NCI-H460 (cell line): ENCODE measurements around the gene FAM240A. TPM values are rescaled to one million over a fixed set of nuclear protein-coding genes. Genes with fewer than 3 reads are reported as not detected.

ENCODE experiments used
- DNase-seq: peaks from one replicate; pipeline ENCODE4 v3.0.0-alpha.2; 2016; ENCODE audit warnings: low read depth; ENCODE audit errors: extremely low read depth
- total RNA-seq: library from RNA; depleted of rRNA; stranded (reverse); fragments of >200 nt; shearing (Covaris generic); gene quantifications from 2 replicates; pipeline ENCODE4 v1.2.3, GENCODE V29; 2014

The FAM240A gene
- total RNA-seq, 1 experiment from 2014 or later = not detected

DNA sequence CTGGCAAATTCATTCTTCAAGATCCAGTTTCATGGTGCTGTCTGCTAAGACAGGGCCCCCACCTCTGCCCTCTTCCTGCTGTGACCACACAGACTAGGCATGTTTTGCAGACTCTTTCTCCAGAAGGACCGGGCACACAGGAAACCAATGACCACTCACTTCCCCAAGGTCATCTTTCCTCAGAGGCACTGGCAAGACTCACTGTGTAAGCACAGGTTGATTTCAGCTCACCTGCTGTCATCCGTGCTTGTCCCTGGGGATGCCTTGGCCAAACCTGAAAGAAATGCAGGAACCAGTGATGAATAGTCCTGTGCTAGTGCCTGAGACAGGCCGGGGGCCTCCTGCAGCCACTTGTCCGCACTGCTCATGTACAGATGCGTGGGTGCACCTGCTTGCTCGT, 47.7 kb downstream of the FAM240A start:
- DNase-seq = no peak

DNA sequence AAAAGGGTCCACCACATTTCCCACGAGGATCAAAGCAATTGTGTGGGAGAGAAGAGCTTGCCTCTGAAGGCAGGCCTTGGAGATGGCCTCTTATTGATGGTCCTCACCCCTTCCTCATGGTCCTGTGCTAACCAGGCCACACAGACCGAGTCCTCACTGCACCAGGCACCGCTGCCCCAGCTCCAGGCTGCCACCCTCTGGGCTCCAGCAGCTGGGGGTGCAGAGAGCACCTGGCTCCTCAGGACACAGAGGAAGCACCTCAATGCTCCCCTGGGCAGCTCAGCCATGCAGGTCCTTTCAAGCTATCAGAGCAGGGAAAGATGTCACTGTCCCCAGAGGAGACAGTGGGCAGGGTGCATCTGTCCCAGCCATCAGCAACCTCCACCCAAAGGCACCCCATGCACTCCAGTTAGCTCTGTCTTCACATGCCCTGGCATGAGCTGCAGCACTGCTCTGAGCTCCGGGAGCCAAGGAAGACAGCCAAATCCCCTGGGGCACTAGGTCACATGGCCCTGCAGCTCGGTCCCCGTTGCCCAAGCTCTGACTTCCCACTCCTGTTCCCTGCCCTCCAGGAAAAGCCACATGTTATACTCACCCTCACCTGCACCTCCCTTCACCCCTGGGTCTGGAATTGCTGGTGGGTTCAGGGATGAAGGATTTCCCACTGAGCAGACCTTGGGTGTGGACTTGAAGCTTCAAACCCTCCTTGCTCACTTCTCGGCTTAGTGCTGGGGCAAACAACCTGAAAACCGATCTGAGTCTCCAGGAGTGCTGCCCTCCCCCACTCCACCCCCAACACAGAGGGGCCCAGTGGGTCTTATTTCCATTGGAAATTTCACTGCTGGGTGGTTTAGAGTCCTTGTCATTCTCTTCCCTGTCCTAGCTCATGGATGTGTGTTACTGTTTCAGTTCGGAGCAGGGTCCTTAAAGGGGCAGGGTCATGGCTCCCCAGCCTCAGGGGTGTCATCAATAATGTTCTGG, 48.5 kb downstream of the FAM240A start:
- DNase-seq = no peak

DNA sequence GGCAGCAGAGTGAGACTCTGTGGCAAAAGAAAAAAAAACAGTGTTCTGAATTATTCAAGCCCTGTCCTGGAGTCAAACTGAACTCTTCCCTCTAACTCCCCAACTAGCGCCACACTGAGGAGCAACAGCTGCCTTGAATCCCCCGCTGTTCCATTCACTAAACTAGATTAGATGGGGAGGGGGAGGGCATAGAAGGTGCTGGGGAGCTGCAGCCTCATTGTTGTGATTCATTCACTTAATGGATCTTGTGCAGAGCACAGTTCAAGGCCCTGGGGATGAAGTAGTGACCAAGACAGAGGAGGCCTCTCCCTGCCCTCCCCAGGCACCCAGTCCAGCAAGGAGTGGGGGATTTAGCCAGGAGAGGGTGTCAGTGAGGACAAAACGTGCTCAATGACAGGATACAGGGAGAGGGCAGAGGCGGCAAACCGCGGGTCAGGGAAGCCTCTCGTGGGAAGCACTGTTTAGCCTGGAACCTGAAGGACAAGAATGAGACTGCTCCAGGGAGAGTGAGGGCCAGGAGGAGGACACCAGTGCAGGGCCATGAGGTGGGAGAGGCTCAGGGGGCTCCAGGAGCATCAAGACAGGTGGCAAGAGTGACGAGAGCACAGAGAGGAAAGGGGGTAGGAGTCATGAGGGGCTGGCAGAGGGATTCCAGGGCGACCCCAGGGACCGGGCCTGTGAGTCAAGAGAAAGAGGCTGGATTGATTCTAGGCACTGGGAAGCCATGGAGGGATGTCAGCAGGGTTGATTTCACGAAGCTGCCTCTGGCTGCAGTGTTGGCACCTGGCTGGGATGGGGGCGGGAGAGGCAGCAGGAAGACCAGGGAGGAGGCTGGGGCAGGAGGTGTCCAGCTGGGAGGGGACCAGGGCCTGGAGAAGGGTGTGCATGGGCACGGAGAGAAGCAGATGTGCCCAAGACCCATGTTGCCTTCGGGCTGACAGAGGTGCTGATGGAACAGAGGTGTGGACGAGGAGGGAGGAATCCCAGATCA, 49.7 kb downstream of the FAM240A start:
- no peak for DNase-seq

DNA sequence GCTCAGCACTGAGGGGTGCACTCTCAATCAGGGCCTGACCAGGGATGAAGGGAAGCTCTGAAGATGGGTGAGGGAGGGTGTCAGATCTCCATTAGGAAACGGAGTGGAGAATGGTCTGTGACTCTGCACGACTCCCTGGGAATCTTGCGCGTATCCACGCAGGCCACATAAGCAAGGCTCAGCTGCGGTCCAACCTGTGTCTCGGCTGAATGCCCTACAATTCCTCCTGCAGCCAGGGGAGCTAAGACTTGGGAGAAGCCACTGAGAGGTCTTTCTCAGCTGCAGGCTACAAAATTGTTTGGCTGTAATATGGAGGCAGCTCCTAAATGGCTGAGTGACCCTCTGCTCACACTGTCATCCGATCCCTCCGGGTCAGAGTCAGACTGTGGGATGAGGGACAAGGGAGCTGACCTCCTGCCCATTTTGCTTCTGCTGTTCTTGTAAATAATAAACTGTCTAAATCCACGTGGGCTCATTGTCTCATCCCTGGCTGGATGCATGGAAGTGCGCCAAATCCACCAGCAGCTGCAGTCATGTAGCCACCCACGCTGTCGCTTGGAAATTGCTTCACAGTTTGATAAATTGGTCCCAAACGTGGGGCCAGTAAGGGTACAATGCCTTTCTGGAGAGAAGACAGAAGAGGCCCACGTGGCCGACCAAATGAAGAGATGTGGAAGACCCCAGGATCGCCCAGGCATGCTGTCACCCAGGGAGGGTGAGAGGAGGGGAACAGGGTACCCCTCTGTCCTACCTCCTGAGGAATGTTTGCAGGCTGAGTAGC, 50.6 kb downstream of the FAM240A start:
- DNase-seq = no peak

DNA sequence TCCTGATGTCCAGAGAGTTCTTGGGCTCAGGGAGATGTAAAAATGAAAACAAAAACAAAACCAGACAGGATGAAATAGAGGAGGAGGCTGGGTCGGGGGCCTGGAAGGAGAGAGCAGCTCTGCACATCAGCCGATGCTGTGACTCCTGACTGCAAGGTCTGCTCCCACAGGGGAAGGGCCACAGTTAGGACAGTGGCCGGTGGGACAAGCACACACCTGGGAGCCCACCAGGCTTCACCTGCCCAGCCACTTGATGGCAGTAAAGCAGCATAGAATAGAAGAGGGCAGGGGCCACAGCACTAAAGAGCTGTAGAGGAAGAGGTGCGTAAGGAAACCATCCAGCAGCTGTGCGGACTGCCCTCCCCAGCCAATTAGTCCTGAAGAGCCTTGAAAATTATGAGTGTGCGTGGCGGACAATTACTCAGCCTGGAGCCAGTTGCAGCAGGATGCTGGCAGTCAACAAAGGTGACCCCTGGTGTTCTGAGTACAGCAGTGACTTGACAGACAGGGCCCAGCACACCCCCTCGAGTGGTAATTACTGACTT, 51.3 kb downstream of the FAM240A start:
- DNase-seq = no peak

DNA sequence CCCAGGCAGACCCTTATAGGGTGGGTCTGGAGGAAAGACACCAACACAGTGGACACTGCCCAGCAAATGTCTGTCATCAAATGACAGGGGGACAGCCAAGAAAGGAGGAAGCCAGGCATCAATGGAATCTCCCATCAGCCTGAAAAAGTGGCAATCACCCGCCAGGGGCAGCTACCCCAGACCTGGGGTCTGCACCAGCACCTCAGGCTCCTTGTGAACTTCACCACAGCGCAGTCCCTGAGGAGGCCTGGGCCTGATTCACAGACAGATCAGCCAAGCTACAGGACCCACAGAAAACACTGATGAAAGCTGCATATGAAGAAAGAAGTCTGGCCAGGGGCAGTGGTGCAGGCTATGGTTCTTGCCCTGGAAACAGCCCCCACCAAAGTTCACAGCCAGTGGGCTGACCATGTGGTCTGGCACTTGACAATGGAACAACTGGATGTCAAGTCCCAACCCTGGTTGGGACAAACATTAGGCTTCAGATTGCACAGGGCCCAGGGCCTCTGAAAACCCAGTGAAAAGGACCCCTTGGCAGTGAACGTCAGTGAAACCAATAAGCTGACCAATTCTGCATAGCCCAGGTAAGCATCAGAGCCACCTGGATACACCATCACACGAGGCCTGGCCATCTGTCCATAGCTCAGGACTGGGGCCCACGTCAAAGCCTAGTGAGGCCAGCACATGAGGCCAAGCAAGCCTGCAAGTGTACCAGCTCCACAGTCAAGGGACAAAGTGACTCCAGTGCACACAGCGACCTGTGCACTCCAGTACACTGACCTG, 52.1 kb downstream of the FAM240A start:
- no peak for DNase-seq

DNA sequence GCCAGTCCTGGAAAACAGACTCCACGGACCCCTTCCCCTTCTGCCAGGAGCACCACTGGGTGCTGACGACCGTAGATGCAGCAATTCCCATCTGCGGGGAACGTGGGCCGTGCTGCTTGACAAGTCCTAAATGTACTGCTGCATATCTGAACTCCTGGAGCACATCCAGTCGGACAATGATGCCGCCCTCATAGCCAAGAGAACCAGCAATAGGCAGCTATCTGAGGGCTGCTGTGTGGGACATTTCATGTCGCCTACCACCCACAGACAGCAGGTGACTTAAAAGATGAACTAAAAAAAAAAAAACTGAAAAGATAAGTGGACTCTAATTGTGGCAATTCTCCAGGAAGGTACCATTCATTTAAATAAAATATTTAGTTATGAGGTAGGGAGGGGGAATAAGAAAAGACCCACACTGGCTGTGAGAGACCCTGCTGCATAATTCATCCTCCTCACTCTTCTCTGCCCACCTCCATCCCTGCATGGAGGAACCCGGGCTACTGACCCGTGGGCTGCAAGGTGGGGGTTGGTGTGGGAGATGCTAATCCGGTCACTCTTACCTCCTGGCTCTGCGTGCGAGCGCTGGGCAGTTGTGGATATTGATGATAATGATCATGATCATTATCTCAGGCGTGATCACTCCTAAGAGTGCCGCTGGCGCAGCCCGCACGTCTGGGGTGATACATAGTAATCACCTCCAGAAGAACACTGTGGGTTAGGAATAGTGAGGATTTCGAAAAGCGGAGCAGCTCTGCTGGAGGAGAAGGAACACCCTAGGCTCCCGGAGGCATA, 52.8 kb downstream of the FAM240A start:
- no peak for DNase-seq

DNA sequence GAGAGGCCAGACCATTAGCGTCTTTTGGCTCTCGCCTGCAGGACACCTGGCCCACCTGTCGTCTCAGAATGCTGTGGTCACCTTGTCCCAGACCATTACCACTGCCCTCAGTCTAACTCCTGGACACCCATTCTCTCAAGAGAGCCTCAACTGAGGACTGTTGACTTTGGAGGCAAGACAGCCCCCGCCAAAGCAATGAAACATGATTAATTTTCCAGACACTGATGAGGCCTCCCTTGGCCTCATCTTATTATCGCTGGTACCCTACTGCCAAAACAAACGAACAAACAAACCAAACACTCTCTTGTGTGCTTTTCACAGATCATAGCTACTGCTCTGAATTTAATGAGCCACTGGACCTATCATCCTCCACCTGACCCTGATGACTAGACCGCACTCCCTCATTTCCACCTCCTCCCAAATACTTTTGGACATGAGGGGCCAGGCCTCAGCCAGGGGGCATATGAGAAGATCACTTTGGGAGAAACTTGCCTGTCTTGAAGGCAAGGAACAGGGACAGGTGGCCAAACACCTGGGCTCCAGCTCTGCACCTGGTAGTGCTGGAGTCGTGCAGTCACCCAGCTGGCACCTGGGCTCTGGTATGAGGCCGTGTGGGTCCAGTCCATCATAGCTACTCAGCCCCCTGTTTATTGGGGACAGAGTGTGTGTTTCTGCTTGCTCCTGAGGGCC, 53.6 kb downstream of the FAM240A start:
- DNase-seq = no peak

DNA sequence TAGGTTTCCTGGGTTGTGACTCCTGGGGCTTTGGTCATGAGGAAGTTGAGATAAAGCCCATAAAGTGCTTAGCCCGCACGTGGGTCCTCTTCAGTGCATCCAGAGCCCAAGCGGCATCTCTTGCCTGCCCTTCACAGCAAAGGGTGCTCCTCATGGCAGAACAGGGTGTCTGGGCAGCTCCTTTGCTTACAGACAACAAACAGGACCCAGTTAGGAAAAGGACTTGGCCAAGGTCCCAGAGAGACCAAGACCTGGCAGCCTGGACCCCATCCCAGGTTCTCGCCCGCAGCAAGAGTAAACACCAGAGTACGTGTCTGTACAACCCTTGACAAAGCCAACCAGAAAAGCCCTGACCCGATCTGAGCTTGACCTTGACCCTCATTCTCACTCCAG, 54.1 kb downstream of the FAM240A start:
- DNase-seq = no peak

DNA sequence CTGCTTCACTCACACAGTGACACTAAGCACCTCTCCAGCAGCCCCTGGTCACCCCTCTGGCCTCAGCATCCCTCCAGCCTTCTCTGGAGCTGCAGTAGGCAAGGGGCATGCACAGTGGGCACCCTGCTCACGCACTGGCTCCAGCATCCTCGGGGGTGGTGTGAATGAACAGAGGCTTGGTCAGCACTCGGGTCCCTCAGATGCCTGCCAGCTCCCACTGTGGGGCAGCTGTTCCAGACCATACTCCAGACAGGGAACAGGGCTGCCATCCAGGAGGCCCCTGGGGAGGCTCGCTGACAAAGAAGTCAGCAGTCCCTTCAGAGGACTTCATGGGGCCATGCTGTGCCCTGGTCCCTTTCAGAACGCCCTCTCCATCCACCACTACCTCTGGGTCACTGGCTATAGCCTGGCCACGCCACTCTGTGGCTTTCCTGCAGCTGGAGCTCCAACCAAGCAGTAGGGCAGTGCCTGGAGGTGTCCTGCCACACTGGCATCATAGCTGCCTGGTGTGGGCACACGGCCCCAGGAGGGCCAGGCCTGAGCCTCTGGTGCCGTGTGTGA, 54.8 kb downstream of the FAM240A start:
- no peak for DNase-seq

DNA sequence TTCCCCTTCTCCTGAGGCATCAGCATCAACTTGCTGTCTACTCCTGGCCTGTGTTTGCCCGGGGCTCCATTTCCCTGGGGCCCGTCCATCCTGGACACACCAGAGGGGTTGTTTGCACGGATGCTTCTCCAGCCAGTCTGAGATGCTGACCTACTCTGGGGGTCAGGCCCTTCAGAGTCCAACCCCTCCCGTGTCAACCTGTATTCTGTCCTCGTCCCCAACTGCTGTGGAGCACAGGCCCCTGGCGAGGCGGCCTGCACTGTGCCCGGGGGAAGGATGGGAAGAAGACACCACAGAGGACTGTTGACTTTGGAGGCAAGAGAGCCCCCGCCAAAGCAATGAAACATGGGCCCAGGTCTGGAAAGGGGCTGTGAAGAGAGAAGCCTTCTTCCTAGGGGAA, 55.3 kb downstream of the FAM240A start:
- DNase-seq = no peak

DNA sequence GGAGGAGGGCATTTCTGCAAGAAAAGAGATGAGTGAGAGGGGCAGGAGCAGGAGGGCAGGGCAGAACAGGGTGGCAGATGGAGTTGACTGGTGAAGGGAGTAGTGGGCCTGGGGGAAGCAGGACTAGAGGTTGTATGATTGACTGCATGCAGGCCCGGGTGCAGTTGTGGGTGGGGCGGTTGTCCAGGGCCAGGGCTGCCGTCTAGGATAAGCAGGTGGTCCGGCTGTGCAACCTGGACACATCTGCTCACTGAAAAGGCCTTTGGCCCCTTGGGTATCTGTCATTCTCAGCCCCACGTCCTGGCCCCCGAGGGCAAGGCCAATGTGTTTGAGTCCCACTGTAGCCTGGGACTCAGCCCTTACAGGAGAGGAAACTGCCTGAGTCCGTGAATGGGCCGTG, 55.8 kb downstream of the FAM240A start:
- DNase-seq = no peak

DNA sequence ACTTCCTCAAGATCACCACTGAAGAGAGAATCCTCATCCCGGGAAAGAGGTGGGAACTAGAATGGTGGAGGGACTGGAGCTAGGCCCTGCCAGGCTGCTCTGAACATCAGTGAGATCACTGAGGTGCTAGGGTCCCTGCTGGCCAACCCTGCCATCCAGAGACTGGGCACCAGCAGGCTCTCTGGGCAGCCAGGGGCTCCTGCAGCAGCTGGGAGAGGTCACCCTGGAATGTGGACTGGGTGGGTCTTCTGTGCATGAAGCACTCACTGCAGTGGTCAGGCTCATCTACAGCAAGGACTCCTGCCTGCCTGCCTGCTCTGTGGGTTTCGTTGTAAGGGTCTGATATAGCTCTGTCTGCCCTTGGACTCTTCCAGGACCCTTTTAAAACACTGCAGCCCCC, 56.3 kb downstream of the FAM240A start:
- no peak for DNase-seq

DNA sequence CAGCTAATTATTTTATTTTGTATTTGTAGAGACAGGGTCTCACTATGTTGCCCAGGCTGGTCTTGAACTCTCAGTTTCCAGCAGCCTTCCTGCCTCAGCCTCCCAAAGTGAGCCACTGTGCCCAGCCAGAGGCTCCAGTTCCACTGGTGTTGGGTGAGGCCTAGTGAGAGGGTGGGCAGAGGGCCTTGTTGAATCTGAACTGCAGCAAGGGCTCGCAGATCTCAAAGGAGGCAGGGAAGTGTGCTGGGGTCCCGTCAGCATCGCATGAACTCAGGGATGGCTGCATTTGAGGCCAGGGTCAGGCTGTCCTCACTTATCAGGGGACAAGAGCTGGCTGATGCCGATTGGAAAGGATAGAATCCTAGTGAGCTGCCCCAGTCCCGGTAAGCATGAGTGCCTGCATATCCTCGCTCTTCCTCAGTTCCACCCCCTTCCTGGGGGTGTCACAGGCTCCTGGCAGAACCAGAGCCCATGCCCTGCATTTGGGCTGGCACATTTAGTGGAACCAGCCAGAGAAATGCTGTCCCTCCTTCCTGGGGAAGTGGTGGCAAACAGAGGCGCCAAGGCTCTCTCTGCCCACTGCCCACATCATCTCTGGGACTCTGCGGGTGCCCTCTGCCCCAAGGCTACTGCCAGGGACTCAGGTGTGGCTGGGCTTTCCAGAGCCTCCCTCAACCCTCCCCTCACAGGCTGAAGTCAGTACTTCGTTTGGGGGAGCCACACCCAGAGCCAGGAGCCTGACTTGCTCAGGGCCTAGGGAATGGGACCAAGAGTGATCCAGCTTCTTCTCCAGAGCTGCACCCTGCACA, 57.1 kb downstream of the FAM240A start:
- no peak for DNase-seq

DNA sequence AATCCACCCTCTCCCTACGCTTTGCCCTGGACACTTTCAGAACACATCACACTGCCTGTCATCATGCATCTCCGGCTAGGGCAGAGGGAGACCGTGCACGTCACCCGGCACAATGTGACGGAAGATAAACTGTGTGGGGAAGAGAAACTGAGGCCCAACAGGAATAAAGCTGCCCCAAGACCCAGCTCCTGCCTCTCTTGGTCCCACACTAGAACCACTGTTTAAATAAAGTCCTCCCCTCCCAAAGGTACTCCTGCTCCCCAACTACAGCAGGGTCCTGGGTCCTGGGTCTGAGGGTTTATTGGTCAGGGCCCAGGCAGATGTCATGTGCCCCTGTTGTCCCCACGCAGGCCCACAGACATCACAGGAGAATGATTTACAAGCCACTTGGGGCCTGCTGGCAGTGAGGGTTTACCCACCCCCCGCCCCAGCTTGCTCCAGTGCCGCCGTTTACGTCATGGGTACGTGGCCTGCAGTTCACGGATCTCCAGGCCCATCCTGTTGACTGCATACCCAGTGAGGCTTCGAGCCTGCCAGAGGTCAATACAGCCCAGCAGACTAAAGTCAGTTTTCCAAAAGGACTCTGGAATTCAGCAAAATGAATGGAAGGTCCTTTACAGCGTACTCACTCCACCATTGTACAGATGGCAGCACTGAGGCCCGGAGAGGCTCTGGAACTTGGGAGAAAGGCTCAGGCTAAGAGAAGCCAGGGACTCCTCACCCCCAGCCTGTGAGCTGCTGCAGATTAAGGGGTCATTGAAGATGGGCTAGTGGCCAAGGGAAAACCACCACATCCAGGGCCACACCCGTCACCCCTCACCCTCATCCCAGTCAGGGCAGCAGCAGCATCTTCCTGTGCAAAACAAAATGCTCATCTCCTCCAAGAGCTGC, 57.9 kb downstream of the FAM240A start:
- DNase-seq = no peak

DNA sequence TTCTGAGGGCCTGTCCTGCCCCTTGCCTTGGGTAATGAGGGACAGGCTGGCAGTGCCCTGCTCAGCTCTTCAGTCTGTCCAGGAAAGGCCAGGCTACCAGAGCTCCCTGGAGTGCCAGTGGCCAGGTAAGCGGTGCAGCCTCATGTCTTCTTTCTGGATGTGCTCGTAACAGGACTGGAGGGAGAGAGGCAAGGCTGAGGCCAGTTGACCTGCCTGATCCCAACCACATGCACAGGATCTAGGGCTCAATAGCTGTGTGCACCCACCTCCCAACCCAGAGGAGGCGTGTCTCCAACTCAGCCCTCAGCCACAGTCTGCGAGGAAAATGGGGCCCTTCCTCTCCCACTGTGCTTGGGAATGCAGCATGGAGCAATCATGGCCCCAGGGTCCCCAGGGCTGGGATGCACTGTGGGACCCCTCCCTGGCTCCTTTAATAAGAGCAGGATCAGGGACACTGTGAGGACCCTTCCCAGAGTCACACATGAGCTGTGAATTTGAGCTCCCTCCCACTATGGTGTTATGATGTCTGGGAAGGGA, 58.6 kb downstream of the FAM240A start:
- DNase-seq = no peak
